ENCODE data around the gene PSTK. TPM values are rescaled to one million over a fixed set of nuclear protein-coding genes. Genes with fewer than 3 reads are reported as not detected.

PSTK gene
- total RNA-seq, 4 donors from 2014 or later, result 1.2 to 3.6 (median 3.5) TPM; not detected in 1

GRCh38 chr10:123016228-123016627 lies 36.0 kb downstream of the PSTK start:
- H3K4me3 ChIP-seq, result no peak overlapping the region
- TF ChIP-seq CTCF (IDR thresholded peaks at IDR 0.05), result no peak
- TF ChIP-seq POLR2A (IDR thresholded peaks at IDR 0.05), result no peak
- DNase-seq, result no peak
- no peaks in the 10 kb centered on the region for H3K4me1 ChIP-seq
- H3K27ac ChIP-seq, result no peak overlapping the region
- no peaks in the 10 kb centered on the region for H3K27me3 ChIP-seq
- H3K9me3 ChIP-seq, result no peaks in the 10 kb centered on the region
- no peaks in the 10 kb centered on the region for H3K36me3 ChIP-seq

- H3K27me3 ChIP-seq, result no peaks in the 10 kb centered on the region
- TF ChIP-seq CTCF (IDR thresholded peaks at IDR 0.05), result no peak
- TF ChIP-seq POLR2A (IDR thresholded peaks at IDR 0.05), result no peak
- H3K9me3 ChIP-seq, result no peaks in the 10 kb centered on the region
- no peak overlapping the region for H3K4me3 ChIP-seq
- H3K36me3 ChIP-seq, result no peaks in the 10 kb centered on the region
- H3K27ac ChIP-seq, result no peak overlapping the region
- H3K4me1 ChIP-seq, result no peaks in the 10 kb centered on the region
- DNase-seq, result no peak
Observed at GRCh38 chr10:123017421-123018165, 37.4 kb downstream of the PSTK start.

GRCh38 chr10:123018531-123018930 lies 38.3 kb downstream of the PSTK start:
- H3K9me3 ChIP-seq, result no peaks in the 10 kb centered on the region
- no peaks in the 10 kb centered on the region for H3K4me1 ChIP-seq
- H3K4me3 ChIP-seq, result no peak overlapping the region
- H3K27me3 ChIP-seq, result no peaks in the 10 kb centered on the region
- no peak overlapping the region for H3K27ac ChIP-seq
- no peak for DNase-seq
- TF ChIP-seq POLR2A (IDR thresholded peaks at IDR 0.05) (no peak), CTCF (IDR thresholded peaks at IDR 0.05) (no peak)
- no peaks in the 10 kb centered on the region for H3K36me3 ChIP-seq

- Histone ChIP-seq H3K27me3 (no peaks in the 10 kb centered on the region), H3K4me1 (no peaks in the 10 kb centered on the region), H3K9me3 (no peaks in the 10 kb centered on the region), H3K4me3 (no peak overlapping the region), H3K27ac (no peak overlapping the region), H3K36me3 (no peaks in the 10 kb centered on the region)
- DNase-seq, result no peak
- TF ChIP-seq POLR2A (IDR thresholded peaks at IDR 0.05) (no peak), CTCF (IDR thresholded peaks at IDR 0.05) (no peak)
Observed at GRCh38 chr10:123019264-123019663, 39.1 kb downstream of the PSTK start.

GRCh38 chr10:123019941-123020703 lies 39.9 kb downstream of the PSTK start:
- H3K27me3 ChIP-seq, result no peaks in the 10 kb centered on the region

More at GRCh38 chr10:123019941-123020703, 39.9 kb downstream of the PSTK start:
- Histone ChIP-seq H3K4me3 (no peak overlapping the region), H3K9me3 (no peaks in the 10 kb centered on the region), H3K4me1 (no peaks in the 10 kb centered on the region), H3K36me3 (no peaks in the 10 kb centered on the region), H3K27ac (no peak overlapping the region)
- TF ChIP-seq CTCF (IDR thresholded peaks at IDR 0.05) (no peak), POLR2A (IDR thresholded peaks at IDR 0.05) (no peak)
- no peak for DNase-seq
